ENCODE results near the gene ADAT1. TPM values are rescaled to one million over a fixed set of nuclear protein-coding genes. Genes with fewer than 3 reads are reported as not detected.

Gene ADAT1
- total RNA-seq, 1 donor from 2014 or later, result 44.8 TPM

- Histone ChIP-seq H3K27me3 (no peaks in the 10 kb centered on the region), H3K9me3 (no peaks in the 10 kb centered on the region), H3K36me3 (peaks cover 74% of the 10 kb centered on the region), H3K4me3 (no peak overlapping the region), H3K4me1 (peaks cover 17% of the 10 kb centered on the region), H3K27ac (peak overlapping the region; percentile 25)
- no peak for TF ChIP-seq CTCF (IDR thresholded peaks at IDR 0.05)
- DNase-seq (no peak), ATAC-seq (peak; percentile 5)
- intact Hi-C loops (cut with DNase I), result no loop called here
These were observed 4.8 kb upstream of the ADAT1 start for GRCh38 chr16:75627851-75628250.

- peaks cover 23% of the 10 kb centered on the region for H3K4me1 ChIP-seq
- H3K9me3 ChIP-seq, result no peaks in the 10 kb centered on the region
- H3K36me3 ChIP-seq, result peaks cover 64% of the 10 kb centered on the region
- ATAC-seq (no peak), DNase-seq (no peak)
- no peak overlapping the region for H3K4me3 ChIP-seq
- H3K27ac ChIP-seq, result no peak overlapping the region
- no peak for TF ChIP-seq CTCF (IDR thresholded peaks at IDR 0.05)
- intact Hi-C loops (cut with DNase I), result no loop called here
- H3K27me3 ChIP-seq, result no peaks in the 10 kb centered on the region
These were observed 3.7 kb upstream of the ADAT1 start for GRCh38 chr16:75626806-75627205.

GRCh38 chr16:75624921-75625334 lies 1.8 kb upstream of the ADAT1 start:
- ATAC-seq, result no peak
- H3K9me3 ChIP-seq, result no peaks in the 10 kb centered on the region
- intact Hi-C loops (cut with DNase I), result no loop called here
- no peak for TF ChIP-seq CTCF (IDR thresholded peaks at IDR 0.05)
- no peaks in the 10 kb centered on the region for H3K27me3 ChIP-seq
- peaks cover 48% of the 10 kb centered on the region for H3K36me3 ChIP-seq
- DNase-seq, result no peak
- H3K27ac ChIP-seq, result no peak overlapping the region
- H3K4me1 ChIP-seq, result peaks cover 34% of the 10 kb centered on the region
- H3K4me3 ChIP-seq, result no peak overlapping the region

GRCh38 chr16:75621170-75621477 lies 2.0 kb downstream of the ADAT1 start:
- H3K4me3 ChIP-seq, result no peak overlapping the region
- peaks cover 48% of the 10 kb centered on the region for H3K36me3 ChIP-seq
- DNase-seq (no peak), ATAC-seq (no peak)
- peaks cover 17% of the 10 kb centered on the region for H3K4me1 ChIP-seq
- intact Hi-C loops (cut with DNase I), result no loop called here
- H3K27ac ChIP-seq, result no peak overlapping the region
- peak; percentile 26 for TF ChIP-seq CTCF (IDR thresholded peaks at IDR 0.05)
- no peaks in the 10 kb centered on the region for H3K27me3 ChIP-seq
- no peaks in the 10 kb centered on the region for H3K9me3 ChIP-seq

GRCh38 chr16:75620326-75621169 lies 2.5 kb downstream of the ADAT1 start:
- H3K36me3 ChIP-seq, result peaks cover 48% of the 10 kb centered on the region
- H3K4me1 ChIP-seq, result peaks cover 17% of the 10 kb centered on the region
- DNase-seq (no peak), ATAC-seq (no peak)
- no peak for TF ChIP-seq CTCF (IDR thresholded peaks at IDR 0.05)
- no peaks in the 10 kb centered on the region for H3K27me3 ChIP-seq
- intact Hi-C loops (cut with DNase I), result no loop called here
- no peaks in the 10 kb centered on the region for H3K9me3 ChIP-seq
- no peak overlapping the region for H3K27ac ChIP-seq
- no peak overlapping the region for H3K4me3 ChIP-seq

Data from upper lobe of right lung (tissue), 1 donor.